K562 treated with DMSO at 1 percent for 24 hours (cell line): Measurements from ENCODE around the gene IL23R. TPM values are rescaled to one million over a fixed set of nuclear protein-coding genes. Genes with fewer than 3 reads are reported as not detected.

Source experiments
- total RNA-seq: library from RNA; unstranded; fragments of 300-600 nt; gene quantifications from 2 replicates; pipeline ENCODE4 v1.2.3, GENCODE V29; 2022; ENCODE audit warnings: low read depth; ENCODE audit not compliant: insufficient read depth

IL23R gene, protein sequence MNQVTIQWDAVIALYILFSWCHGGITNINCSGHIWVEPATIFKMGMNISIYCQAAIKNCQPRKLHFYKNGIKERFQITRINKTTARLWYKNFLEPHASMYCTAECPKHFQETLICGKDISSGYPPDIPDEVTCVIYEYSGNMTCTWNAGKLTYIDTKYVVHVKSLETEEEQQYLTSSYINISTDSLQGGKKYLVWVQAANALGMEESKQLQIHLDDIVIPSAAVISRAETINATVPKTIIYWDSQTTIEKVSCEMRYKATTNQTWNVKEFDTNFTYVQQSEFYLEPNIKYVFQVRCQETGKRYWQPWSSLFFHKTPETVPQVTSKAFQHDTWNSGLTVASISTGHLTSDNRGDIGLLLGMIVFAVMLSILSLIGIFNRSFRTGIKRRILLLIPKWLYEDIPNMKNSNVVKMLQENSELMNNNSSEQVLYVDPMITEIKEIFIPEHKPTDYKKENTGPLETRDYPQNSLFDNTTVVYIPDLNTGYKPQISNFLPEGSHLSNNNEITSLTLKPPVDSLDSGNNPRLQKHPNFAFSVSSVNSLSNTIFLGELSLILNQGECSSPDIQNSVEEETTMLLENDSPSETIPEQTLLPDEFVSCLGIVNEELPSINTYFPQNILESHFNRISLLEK
- 11.9 and 13.1 TPM in 2 replicates for total RNA-seq

GRCh38 chr1:67166196-67166595 lies at the start of gene IL23R:
TSS of gene IL23R (plus strand) at chr1:67166454. CDS start at chr1:67168121, 1,667 bp downstream.

DNA sequence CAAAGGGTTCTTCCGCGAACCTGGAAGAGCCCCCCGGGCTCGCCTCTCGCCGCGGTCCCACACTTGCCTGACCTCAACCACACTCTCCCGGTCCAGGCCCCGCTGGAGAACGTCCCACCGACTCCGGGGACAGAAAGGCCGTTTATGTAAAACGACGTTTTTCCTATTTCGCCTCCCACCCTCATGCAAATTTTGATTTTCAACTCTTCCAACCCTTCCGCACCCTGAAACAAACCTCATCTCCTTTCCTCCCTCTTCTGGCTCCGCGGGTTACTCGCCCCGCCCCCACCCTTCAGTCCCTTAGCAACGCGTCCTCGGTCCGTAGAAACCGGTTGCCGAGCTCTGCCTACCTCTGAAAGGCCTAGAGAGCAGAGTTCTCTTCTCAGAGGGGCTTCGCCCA lies 31.6 kb upstream of the IL23R start, which contains the start of gene C1orf141:
TSS of gene C1orf141 (minus strand) at position 276 of the 400 bp plus-strand sequence. CDS start 7,730 bp downstream, outside the sequence.

DNA sequence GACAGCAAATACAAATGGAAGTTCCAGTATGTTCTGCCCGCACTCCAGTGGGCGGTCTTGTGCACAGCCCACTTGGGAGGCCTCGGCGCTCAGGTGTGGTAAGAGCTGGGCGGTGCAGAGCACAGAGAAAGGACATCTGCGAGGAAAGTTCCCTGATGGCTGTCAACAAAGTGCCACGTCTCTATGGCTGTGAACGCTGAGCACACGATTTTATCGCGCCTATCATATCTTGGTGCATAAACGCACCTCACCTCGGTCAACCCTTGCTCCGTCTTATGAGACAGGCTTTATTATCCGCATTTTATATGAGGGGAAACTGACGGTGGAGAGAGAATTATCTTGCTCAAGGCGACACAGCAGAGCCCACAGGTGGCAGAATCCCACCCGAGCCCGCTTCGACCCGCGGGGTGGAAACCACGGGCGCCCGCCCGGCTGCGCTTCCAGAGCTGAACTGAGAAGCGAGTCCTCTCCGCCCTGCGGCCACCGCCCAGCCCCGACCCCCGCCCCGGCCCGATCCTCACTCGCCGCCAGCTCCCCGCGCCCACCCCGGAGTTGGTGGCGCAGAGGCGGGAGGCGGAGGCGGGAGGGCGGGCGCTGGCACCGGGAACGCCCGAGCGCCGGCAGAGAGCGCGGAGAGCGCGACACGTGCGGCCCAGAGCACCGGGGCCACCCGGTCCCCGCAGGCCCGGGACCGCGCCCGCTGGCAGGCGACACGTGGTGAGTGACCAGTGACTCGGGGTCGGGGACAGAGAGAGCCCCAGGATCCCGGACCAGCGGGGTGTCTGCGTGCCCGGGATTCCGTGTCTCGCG lies 141.2 kb downstream of the IL23R start, which contains the start of gene IL12RB2:
TSS of gene IL12RB2 (plus strand) at position 623 of the 810 bp plus-strand sequence. CDS start 12,496 bp downstream, outside the sequence.

Other genes starting within 250 kb of the IL23R start
- gene DNAI4, start 241.6 kb upstream of the IL23R start, total RNA-seq = 0.42 and 0.90 TPM in 2 replicates
- gene MIER1, start 241.5 kb upstream of the IL23R start, total RNA-seq = 10.7 and 10.8 TPM in 2 replicates
- 2.9 and 4.2 TPM in 2 replicates for gene SLC35D1, start 112.3 kb upstream of the IL23R start, total RNA-seq
- gene C1orf141, start 31.5 kb upstream of the IL23R start, total RNA-seq = not detected in 2 replicates
- gene IL12RB2, start 141.4 kb downstream of the IL23R start, total RNA-seq = 1.4 TPM in 2 replicates